Esophagus (tissue), 2 donors: Measurements from ENCODE around the gene PMEPA1. TPM values are rescaled to one million over a fixed set of nuclear protein-coding genes. Genes with fewer than 3 reads are reported as not detected.
A peak's percentile ranks its signal among the peaks of the same experiment; 100 is the strongest.

Source experiments
- H3K27ac ChIP-seq, 2 donors: one replicate each; pipeline ENCODE4 v1.5.1; 2013; ENCODE audit warnings: low read depth in 2 of 2, mild to moderate bottlenecking in 2 of 2, inconsistent platforms in 1 of 2, low read length in 1 of 2, moderate library complexity in 1 of 2
- H3K27me3 ChIP-seq, 2 donors: one replicate each; pipeline ENCODE4 v1.6.1; 2013; ENCODE audit warnings: low read length in 2 of 2, control low read depth in 1 of 2, mild to moderate bottlenecking in 1 of 2; ENCODE audit not compliant: insufficient read depth in 2 of 2, control insufficient read depth in 1 of 2
- H3K36me3 ChIP-seq, 2 donors: one replicate each; pipeline ENCODE4 v1.6.1; 2013; ENCODE audit warnings: low read length in 1 of 2; ENCODE audit not compliant: control insufficient read depth in 2 of 2, insufficient read depth in 2 of 2
- H3K4me1 ChIP-seq, 2 donors: one replicate each; pipeline ENCODE4 v1.6.1; 2013; ENCODE audit warnings: low read length in 1 of 2; ENCODE audit not compliant: control insufficient read depth in 2 of 2, insufficient read depth in 2 of 2
- H3K4me3 ChIP-seq, 2 donors: one replicate each; pipeline ENCODE4 v1.5.1; 2013; ENCODE audit warnings: low read length in 2 of 2, mild to moderate bottlenecking in 2 of 2, low read depth in 1 of 2, moderate library complexity in 1 of 2
- H3K9me3 ChIP-seq, 2 donors: one replicate each; pipeline ENCODE4 v1.6.1; 2013; ENCODE audit warnings: mild to moderate bottlenecking in 2 of 2, low read depth in 1 of 2, low read length in 1 of 2, moderate library complexity in 1 of 2; ENCODE audit not compliant: control insufficient read depth in 2 of 2, insufficient read depth in 1 of 2
- WGBS, 2 donors: extraction: QIAGEN DNeasy Blood & Tissue Kit; methylation state at CpG; one replicate each; pipeline ENCODE4 v1.1.7; 2013; 5-methylcytosine and 5-hydroxymethylcytosine counted together
- polyA plus RNA-seq, 2 donors: library from polyadenylated mRNA; stranded (reverse); fragments of 200-250 nt; gene quantifications; one replicate each; pipeline ENCODE4 v1.2.3, GENCODE V29; 2013
- donor health status: healthy with polysubstance abuse.
- donor health status: Bipolar disorder and iron deficiency.

PMEPA1 gene
- polyA plus RNA-seq, 2 donors: 2.8 to 2.9 TPM

DNA sequence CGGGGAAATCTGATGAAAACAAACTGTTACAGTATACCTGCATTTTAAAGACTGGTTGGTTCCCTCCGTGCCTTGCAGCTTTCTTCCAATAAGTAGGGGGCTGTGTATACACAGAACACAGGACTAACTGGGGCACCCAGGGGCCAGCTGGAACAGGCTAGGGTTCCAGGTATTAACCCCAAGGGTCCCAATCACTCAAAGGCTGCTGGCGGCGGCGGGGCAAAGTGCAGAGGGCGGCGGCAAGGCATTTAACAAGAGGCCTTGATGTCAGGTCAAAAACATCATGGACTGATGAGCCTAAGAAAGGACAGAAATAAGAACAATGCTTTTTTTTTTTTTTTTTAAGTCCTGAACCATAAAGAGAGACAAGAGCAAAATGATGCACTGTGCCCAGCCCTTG is 2.5 kb downstream of the PMEPA1 start:
- Histone ChIP-seq H3K4me1 (peaks cover 0 to 2% of the 10 kb centered on the region in 2 donors), H3K36me3 (no peaks in the 10 kb centered on the region), H3K4me3 (no peak overlapping the region), H3K27me3 (no peaks in the 10 kb centered on the region), H3K27ac (peak overlapping the region in 1 of 2 donors; percentile 58), H3K9me3 (no peaks in the 10 kb centered on the region)
- WGBS, 2 donors: 71 to 76% methylated on average over 7 of the region's 7 CpGs

DNA sequence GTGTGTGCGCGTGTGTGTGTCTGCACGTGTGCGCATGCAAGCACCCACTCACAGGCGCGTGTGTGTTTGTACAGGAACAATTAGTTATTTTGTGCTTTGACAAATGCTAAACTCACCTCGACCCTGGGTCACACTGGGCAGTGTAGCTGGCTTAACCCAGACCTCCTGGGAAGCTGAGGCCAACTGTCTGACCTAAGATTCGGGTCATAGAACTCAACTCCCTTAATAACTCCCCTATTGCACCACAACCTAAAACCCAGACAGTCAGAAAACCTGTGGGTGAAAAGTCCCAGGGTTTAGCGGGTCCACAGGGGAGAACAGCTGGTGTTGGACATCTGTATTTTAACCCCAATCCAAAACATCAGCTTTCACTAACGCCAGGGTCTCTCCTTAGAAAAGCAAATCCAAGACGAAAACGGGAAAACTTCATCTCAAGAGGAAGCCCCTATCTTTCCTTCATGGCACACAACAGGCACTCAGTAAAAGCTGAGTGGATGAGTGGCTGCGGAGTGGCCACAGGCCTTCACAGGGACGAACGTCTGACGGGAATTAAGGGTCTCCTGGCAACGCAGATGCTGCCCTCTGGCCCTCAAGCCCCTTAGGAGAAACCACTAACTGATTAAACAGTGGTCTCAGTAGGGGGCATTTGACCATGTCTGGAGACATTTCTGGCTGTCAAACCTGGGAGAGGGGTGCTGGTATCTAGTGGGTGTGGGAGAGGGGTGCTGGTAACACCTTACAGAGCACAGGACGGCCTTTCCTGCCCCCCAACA is 4.5 kb downstream of the PMEPA1 start:
- H3K4me3 ChIP-seq: no peak overlapping the region
- 77 to 79% methylated on average over 18 of the region's 18 CpGs for WGBS, 2 donors
- H3K27me3 ChIP-seq: no peaks in the 10 kb centered on the region
- H3K9me3 ChIP-seq: no peaks in the 10 kb centered on the region
- peaks cover 0 to 2% of the 10 kb centered on the region in 2 donors for H3K4me1 ChIP-seq
- no peaks in the 10 kb centered on the region for H3K36me3 ChIP-seq
- no peak overlapping the region for H3K27ac ChIP-seq

DNA sequence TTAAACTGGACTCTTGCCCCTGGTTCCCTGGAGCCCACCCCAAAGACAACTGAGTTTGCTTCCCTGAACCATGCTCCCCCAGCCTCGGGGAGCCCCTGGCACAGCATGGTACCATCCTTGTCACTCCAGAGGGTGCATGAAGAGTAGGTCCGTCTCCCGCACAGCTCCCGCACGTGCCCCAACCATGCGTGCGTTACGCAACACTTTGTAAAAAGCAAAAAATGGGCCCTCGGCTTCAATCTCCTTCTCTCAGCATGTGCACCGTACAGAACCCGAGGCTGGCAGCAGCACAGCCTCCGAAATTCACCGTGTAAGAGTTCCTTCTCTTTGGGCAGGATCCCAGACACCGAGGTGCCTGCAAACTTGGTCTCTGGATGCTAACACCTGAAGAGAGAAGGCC is 5.6 kb downstream of the PMEPA1 start:
- H3K4me3 ChIP-seq: no peak overlapping the region
- H3K27ac ChIP-seq: no peak overlapping the region
- H3K4me1 ChIP-seq: no peaks in the 10 kb centered on the region
- 79 to 81% methylated on average over 14 of the region's 14 CpGs for WGBS, 2 donors
- H3K27me3 ChIP-seq: no peaks in the 10 kb centered on the region
- H3K9me3 ChIP-seq: no peaks in the 10 kb centered on the region
- no peaks in the 10 kb centered on the region for H3K36me3 ChIP-seq

DNA sequence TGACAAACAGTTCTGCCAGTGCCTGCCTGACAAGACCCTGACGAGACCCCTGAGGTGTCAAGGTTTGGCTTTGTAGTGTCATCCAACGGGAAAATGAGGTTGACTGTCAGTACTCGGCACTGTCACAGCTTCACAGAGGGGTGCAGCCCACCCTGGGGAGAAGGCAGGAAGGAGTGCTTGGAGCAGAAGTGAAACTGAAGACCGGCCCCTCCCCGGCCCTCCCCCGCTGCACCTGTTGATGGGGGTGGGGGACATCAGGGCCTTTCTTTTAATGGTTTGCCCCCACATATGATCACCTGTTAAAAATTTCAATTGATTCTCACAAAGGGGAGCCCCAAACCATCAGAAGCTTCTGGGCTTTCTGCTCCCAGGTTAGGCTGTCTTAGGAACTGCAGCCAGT is 6.8 kb downstream of the PMEPA1 start:
- no peaks in the 10 kb centered on the region for H3K27me3 ChIP-seq
- no peaks in the 10 kb centered on the region for H3K36me3 ChIP-seq
- no peak overlapping the region for H3K4me3 ChIP-seq
- 85 to 90% methylated on average over 6 of the region's 6 CpGs for WGBS, 2 donors
- no peak overlapping the region for H3K27ac ChIP-seq
- H3K9me3 ChIP-seq: no peaks in the 10 kb centered on the region
- peaks cover 4% of the 10 kb centered on the region in 2 donors for H3K4me1 ChIP-seq

DNA sequence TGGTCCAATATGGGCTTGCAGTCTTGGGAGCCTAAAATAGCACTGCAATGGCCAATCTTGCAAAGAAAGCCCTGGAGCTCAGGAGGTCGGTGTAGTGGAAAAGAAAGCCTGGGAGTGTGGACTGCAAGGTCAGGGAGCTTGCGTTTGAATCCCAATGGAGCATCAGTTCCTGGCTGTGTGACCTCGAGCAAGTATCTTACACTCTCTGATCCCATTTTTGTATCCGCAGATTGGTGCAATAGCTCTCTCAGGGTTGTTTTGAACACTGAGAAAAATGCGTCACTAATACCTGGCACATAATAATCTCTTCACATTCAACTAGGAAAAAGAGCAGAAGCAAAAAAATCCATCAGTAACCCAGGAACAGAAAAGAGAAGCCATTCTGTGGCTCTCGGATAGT is 7.3 kb downstream of the PMEPA1 start:
- Histone ChIP-seq H3K4me3 (no peak overlapping the region), H3K9me3 (no peaks in the 10 kb centered on the region), H3K27ac (no peak overlapping the region), H3K36me3 (no peaks in the 10 kb centered on the region), H3K27me3 (no peaks in the 10 kb centered on the region), H3K4me1 (peaks cover 4% of the 10 kb centered on the region in 2 donors)
- 83 to 87% methylated on average over 6 of the region's 6 CpGs for WGBS, 2 donors

DNA sequence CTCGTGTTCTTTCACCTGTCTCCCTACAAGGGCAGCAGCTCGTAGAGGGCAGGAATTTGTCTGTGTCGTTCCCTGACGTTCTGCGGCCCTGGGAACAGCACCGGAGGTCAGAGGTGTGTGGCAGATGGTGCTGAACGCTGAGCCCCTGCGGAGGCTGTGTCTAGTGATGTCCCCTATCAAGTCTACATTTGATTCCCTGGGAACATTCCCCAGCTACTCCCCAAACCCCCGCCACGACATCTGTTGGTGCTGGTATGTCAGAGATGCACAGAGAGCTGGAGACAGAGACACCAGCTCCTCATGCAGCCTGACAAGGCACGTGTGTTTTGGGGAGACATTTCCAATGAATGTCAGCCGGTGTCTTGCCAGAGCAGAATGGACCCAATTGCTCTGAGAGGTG is 7.7 kb downstream of the PMEPA1 start:
- Histone ChIP-seq H3K27ac (no peak overlapping the region), H3K4me1 (peaks cover 4% of the 10 kb centered on the region in 2 donors), H3K27me3 (no peaks in the 10 kb centered on the region), H3K9me3 (no peaks in the 10 kb centered on the region), H3K4me3 (no peak overlapping the region), H3K36me3 (no peaks in the 10 kb centered on the region)
- 80 to 82% methylated on average over 11 to 12 of the region's 12 CpGs for WGBS, 2 donors

DNA sequence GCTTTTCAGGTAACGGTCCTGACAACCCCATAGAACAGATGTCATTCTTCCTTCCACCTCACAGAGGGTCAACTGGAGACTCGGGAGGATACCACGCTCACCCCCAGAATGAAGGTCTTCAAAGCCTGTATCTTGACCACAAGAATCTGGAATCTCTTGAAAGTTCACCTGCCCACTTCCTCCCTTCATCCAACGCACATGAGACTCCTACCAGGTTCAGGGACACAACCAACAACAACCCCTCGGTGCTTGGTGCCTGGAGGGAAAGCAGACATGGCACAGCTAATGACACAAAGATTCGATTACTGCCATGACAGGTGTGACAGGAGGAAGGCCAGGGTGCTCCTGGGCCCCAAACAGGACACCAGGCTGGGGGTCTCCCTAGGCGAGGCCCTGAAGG is 8.2 kb downstream of the PMEPA1 start:
- Histone ChIP-seq H3K27ac (no peak overlapping the region), H3K9me3 (no peaks in the 10 kb centered on the region), H3K27me3 (no peaks in the 10 kb centered on the region), H3K4me1 (peaks cover 4% of the 10 kb centered on the region in 2 donors), H3K4me3 (no peak overlapping the region), H3K36me3 (no peaks in the 10 kb centered on the region)
- 80 to 88% methylated on average over 7 of the region's 7 CpGs for WGBS, 2 donors

DNA sequence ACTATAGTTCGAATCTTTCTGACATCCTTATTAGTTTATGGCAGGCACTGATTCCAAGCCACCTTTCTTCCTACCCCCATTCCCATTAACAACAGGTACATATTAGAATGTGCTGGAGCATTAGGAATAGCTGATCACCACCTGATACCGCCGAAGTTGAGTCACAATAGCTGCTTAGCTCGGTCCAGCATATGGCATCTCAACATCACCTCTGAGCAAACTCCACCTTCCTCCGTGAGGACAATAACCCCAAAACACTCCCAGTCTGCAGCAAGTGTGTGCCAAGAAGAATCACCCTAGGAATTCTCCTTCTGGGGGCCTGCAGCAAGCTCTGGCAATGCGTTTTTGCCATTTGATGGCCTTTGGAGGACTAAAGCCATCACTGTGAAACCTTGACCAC is 8.7 kb downstream of the PMEPA1 start:
- Histone ChIP-seq H3K36me3 (no peaks in the 10 kb centered on the region), H3K27me3 (no peaks in the 10 kb centered on the region), H3K9me3 (no peaks in the 10 kb centered on the region), H3K27ac (no peak overlapping the region), H3K4me3 (no peak overlapping the region), H3K4me1 (peaks cover 4% of the 10 kb centered on the region in 2 donors)
- WGBS, 2 donors: 76 to 84% methylated on average over 6 of the region's 6 CpGs

DNA sequence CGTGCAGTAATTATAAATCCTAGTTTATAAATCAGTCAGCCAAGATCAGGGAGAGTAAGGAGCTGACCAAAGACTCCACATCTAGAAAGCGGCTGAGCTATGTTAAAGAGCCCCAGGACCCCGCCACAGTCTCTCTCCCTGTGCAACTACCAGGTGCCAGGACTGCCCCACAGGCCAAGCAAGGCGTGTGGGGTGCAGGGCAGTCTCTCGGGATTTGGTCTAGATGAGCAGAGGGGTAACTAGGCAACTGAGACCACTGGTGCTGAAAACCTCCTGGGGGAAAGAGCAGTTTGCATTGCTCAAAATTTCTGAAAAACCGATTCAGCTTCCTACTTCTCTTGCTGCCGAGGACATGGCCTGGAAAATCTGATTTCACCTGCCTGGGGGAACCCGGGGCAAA is 10.4 kb downstream of the PMEPA1 start:
- no peak overlapping the region for H3K27ac ChIP-seq
- peaks cover 0 to 2% of the 10 kb centered on the region in 2 donors for H3K36me3 ChIP-seq
- peaks cover 4 to 17% of the 10 kb centered on the region in 2 donors for H3K4me1 ChIP-seq
- no peak overlapping the region for H3K4me3 ChIP-seq
- H3K9me3 ChIP-seq: no peaks in the 10 kb centered on the region
- WGBS, 2 donors: 85 to 88% methylated on average over 8 of the region's 8 CpGs
- no peaks in the 10 kb centered on the region for H3K27me3 ChIP-seq

DNA sequence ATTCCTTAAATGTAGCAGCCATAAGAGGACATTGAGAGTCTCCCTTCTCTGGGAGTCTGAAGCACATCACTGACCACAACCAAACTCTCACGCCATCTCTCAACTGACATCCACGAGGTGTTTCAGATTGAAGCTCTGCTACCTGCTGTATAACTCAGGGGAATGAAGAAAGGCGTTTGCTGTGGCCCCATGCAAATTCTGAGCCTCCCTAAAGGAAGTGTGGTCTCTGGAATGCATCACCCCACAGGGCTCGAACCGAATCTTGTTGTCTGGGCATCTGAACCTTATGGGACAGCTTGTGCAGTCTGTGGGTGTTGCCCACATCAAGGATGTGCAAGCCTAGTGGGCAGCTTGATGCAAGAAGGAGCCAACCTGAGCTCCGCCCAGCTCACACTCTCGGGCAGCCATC is 10.9 kb downstream of the PMEPA1 start:
- Histone ChIP-seq H3K9me3 (no peaks in the 10 kb centered on the region), H3K27me3 (no peaks in the 10 kb centered on the region), H3K4me1 (peaks cover 4 to 18% of the 10 kb centered on the region in 2 donors), H3K27ac (peak overlapping the region in 1 of 2 donors; percentile 52), H3K4me3 (no peak overlapping the region), H3K36me3 (peaks cover 0 to 2% of the 10 kb centered on the region in 2 donors)
- WGBS, 2 donors: 52 to 62% methylated on average over 7 of the region's 7 CpGs
